Measurements from ENCODE around the gene CREB3L1.
A peak's percentile ranks its signal among the peaks of the same experiment; 100 is the strongest.

DNA sequence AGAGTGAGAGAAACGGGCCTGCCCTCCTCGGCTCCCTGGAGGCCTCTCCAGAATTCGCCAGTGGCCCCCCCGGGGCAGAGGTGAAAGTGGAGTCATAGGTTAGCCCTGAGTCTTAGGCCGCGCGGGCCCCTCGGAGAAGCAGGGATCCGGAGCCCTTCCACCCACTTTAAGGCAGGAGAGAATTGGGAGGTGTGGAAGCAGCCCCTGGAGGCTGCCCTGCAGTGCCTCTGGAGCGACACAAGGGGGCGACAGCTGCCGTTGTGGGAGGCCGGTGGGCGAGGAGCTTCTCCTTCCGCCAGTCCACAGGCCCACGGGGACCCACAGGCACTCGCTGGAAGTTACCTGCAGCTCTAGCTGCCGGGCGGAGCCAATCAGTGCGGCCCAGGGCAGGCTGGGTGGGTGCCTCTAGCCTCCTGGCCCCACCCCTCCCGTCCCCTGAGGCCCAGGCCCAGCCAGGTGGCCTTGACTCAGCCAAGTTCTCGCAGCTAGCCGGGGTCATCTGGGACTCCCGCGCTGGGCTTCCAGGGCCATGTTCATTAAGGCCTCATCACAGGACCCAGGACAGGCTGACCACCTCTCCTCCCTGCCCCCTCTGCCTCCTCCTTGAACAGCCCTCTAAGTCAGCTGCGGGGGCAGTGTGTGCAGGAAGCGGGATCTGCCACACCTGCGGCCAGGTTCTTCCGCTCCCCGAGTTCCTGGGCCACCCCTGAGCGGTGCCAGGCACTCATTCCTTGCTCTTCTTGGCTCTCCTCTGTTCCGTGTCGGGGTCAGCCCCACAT, 74.8 kb downstream of the CREB3L1 start:
- TF ChIP-seq CTCF (IDR thresholded peaks at IDR 0.05; ENCODE audit: low read depth, low read length, poor library complexity, severe bottlenecking), result peak; percentile 93
- no peak for TF ChIP-seq EZH2phosphoT487 (IDR thresholded peaks at IDR 0.05; ENCODE audit: borderline replicate concordance, low read length)

Data from DOHH2 (cell line).